GM19324 (cell line): ENCODE data around the gene PYCR2.

Experiments
- ATAC-seq: cut with Tn5 transposase; IDR thresholded peaks from one replicate; pipeline ENCODE4 v1.9.1; 2021; ENCODE audit warnings: mild to moderate bottlenecking, moderate library complexity; ENCODE audit not compliant: unreplicated experiment, low FRiP score

PYCR2 gene

GRCh38 chr1:225880222-225880588 lies 43.8 kb downstream of the PYCR2 start:
- ATAC-seq, result no peak

- ATAC-seq, result no peak
Observed at GRCh38 chr1:225879521-225880221, 44.4 kb downstream of the PYCR2 start.

DNA sequence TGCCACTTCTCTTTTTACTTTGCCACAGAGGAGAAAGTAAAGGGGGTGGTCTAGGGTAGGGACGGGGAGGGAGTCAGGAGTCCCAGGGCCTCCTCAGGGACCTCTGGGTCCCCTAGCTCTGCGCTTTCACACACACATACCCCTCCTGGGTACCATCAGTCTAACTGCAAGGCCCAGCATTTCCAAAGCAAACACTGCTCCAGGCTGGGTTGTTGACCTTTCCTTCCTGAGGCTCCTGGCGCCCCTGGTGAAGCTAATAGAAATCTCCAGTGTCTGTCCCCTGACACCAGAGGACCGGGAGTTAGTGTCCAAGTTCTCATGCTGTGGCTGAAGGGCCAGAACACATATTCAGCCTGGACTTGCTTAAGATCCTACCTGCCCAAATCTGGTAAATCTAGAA lies 45.8 kb downstream of the PYCR2 start:
- no peak for ATAC-seq

- ATAC-seq, result no peak
Observed at GRCh38 chr1:225877580-225877979, 46.5 kb downstream of the PYCR2 start.

DNA sequence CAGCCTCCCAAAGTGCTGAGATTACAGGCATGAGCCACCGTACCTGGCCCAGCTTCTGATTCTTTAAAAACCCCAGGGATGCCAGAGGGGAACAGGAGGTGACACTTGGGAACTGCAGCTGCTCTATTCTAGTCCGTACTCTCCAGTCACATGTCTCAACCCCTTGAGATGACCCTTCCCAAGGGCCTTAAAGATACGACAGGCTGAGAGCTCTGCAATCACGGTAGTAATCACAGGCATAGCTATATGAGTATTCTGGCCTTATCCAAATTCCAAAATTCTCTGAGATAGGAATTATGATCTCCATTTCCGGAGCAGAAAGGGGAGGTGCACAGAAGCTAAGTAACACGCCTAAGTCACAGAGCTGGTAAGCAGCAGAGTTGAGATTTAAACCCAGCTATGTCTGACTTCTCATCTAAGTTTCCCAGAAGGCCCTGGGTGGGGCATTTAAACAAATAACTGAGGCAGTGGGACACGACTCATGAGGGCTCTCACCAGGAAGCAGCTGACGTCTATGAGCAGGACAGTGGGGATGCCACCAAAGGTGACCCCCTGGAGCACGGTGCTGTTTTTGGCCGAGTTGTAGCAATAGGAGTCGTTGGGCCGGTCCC lies 47.0 kb downstream of the PYCR2 start:
- ATAC-seq, result no peak

DNA sequence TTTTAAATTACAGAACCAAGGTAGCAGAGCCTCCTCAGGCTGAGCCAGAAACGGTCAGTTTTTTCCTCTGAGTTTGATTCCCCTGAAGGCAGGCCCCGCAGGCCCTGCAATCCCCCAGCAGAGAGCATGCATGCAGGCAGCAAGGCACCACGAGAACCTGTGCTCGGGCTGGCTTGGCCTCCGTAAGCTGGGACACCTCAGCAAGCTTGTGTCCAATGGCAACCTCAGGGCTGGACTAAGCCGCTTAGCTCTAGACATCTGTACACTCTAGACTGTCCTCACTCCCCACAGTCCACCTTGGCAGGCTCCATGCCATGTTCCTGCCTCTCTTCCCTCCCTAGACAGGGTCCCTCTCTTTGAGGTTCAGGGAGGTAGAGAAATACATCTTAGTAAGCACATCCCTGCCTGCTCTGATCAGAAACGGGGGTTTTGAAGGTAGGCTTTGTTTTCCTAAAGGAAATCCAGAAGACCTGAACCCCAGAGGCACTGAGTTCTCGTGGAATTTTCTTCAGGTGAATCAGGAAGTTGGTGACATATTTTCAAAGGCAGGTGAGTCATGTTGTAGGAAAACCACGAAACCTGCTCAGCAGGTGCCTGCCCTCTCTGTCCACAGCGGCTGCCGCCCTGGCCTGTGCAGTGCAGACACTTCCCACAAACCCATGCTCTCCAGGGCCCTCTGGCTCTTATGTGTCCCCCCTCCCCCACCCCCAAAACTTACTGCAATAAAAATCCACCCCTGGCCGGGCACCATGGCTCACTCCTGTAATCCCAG lies 48.8 kb downstream of the PYCR2 start:
- no peak for ATAC-seq

GRCh38 chr1:225874431-225874830 lies 49.6 kb downstream of the PYCR2 start:
- ATAC-seq, result no peak

DNA sequence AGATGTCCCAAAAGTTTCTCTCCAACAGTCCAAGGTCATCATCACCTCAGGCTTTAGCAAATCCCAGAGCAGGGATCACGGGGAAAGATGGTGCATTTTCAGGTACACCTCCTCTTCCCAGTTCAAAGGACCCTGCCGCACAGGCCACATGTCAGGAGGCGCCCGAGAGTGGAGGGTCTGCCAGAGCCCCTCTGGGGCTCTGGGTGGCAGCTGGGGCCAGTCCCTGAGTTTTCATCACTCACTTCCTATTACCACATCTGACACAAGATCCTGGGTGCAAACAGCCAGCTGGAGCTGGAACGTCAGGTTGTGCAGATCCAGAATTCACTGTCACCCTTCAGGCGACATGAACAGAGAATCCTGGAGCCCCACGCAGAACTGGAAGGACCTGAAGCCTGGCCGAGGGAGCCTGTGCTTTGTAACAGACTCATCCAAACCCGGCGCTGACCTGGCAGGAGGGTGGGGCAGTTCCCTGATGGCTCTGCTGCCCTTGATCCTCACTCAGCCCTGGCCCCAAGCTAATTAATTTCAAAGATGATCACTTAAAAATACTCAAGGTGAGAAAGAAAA lies 50.7 kb downstream of the PYCR2 start:
- no peak for ATAC-seq

GRCh38 chr1:225872075-225872430 lies 52.0 kb downstream of the PYCR2 start:
- ATAC-seq, result no peak

DNA sequence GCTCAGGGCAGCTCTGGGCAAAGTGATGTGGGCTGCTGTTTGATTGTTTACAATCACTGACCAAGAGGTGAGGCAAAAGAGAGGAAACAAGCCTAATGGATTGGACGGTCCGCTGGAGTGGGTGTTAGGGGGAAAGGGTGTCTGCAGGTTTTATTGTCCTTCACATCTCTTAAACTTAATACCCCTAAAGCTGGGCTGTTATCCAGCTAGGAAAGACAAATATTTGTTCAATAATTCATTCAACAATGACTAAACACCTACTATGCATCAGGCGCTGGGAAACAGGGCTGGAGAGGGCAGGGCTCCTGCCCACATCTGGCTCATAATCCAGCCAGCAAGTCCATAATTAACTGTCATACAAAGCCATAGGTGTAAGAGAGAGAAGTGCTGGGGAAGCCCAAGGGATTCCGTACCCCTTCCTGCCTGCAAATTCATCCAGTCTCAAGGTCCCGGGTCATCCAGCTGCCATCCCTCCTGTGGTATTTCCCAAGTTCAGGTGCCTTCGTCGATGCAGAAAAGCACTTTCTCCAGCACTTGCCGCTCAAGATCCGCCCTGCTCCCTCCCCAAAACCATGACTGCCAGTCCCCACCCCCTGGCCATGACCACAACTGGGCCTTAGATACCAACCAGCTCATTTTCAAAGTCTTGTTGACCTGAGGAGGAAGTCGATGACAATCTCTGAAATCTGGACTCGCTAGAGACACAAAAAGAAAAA lies 52.5 kb downstream of the PYCR2 start:
- ATAC-seq, result no peak

GRCh38 chr1:225870911-225871310 lies 53.1 kb downstream of the PYCR2 start:
- no peak for ATAC-seq
